ENCODE data around the gene NMRK1. TPM values are rescaled to one million over a fixed set of nuclear protein-coding genes. Genes with fewer than 3 reads are reported as not detected.

Gene NMRK1
- total RNA-seq, 1 donor from 2014 or later, result 17.0 TPM

GRCh38 chr9:75112789-75113188, 24.8 kb upstream of the NMRK1 start:
- DNase-seq (ENCODE audit: low read depth), result no peak
- no peak overlapping the region for H3K4me3 ChIP-seq (ENCODE audit: low read depth, low read length)
- TF ChIP-seq, protein P1, sequence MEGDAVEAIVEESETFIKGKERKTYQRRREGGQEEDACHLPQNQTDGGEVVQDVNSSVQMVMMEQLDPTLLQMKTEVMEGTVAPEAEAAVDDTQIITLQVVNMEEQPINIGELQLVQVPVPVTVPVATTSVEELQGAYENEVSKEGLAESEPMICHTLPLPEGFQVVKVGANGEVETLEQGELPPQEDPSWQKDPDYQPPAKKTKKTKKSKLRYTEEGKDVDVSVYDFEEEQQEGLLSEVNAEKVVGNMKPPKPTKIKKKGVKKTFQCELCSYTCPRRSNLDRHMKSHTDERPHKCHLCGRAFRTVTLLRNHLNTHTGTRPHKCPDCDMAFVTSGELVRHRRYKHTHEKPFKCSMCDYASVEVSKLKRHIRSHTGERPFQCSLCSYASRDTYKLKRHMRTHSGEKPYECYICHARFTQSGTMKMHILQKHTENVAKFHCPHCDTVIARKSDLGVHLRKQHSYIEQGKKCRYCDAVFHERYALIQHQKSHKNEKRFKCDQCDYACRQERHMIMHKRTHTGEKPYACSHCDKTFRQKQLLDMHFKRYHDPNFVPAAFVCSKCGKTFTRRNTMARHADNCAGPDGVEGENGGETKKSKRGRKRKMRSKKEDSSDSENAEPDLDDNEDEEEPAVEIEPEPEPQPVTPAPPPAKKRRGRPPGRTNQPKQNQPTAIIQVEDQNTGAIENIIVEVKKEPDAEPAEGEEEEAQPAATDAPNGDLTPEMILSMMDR (conservative IDR thresholded peaks at IDR 0.05; ENCODE audit: low read depth, low read length), result no peak

DNA sequence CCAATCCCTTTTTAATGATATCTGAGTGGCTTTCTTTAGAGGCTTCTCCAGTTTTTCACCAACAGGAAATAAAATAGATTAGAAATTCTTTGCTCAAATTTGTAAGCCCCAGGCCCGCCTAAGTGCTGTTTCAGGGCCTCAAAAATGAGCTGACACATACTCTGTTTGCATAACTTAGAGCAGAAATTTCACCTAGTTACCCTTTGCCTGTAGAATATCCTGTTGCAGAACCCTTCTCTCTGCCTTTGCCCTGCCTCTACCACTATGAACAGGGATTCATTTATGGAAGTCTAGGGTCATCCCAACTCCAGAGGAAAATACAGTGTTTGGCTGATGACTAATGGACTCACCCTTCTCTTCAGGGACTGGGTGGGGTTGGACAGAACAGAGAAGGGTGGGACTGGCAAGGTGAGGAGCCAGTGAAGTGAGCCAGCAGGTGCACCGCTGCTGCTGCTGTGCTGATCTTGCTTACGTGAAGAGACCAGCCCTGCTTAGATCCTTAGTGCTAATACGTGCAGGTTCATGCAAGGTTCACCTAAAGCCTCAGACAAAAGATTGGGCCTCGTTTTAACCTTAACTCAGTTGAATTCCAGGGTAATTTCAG, 23.2 kb upstream of the NMRK1 start:
- TF ChIP-seq, protein P1 (conservative IDR thresholded peaks at IDR 0.05; ENCODE audit: low read depth, low read length), result no peak
- DNase-seq (ENCODE audit: low read depth), result no peak
- H3K4me3 ChIP-seq (ENCODE audit: low read depth, low read length), result no peak overlapping the region

DNA sequence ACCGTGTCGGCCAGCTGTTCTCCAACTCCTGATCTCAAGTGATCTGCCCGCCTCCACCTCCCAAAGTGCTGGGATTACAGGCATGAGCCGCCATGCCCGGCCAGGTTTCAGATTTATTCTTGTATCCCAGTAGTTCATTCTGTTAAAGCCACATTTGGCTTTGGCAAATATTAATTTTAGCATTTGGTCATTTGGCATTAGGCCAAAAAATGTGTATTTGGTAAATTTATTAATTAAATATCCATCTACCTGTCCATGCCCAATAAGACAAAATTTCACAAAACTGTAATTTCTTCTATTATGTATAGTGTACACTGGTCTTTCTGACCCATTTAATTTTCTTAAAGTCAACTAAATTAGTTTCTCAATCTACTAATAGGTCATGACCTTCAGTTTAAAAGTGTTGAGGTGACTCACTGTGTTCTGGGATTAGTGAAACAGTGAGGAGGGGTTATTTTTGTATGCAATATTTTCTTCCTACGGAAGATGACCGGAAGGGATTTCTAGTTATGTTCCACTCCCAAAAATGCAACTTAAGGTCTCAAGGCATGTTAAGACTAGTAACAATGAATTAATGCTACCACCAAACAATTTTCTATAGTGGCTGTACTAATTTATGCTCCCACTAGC, 21.4 kb upstream of the NMRK1 start:
- TF ChIP-seq, protein P1 (conservative IDR thresholded peaks at IDR 0.05; ENCODE audit: low read depth, low read length), result no peak
- DNase-seq (ENCODE audit: low read depth), result no peak

GRCh38 chr9:75108571-75108970, 20.6 kb upstream of the NMRK1 start:
- TF ChIP-seq, protein P1 (conservative IDR thresholded peaks at IDR 0.05; ENCODE audit: low read depth, low read length), result no peak
- no peak for DNase-seq (ENCODE audit: low read depth)
- no peak overlapping the region for H3K4me3 ChIP-seq (ENCODE audit: low read depth, low read length)

More for the DNA sequence above, 21.4 kb upstream of the NMRK1 start:
- H3K4me3 ChIP-seq (ENCODE audit: low read depth, low read length), result no peak overlapping the region

DNA sequence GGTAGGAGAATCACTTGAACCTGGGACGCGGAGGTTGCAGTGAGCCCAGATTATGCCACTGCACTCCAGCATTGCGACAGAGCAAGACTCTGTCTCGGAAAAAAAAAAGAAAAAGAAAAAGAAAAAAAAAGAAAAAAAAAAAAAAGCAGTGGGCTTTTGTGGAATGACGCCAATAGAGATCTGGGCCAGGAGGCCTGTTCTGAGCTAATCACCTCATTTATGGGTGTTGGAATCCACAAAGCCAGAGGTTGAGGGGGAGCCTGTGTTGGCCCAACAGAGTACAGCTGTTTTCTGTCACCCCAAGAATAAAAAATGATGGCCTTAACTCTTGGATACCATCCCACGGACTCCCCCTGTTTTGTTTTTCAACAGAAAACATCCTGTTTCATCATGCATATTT, 18.9 kb upstream of the NMRK1 start:
- TF ChIP-seq, protein P1 (conservative IDR thresholded peaks at IDR 0.05; ENCODE audit: low read depth, low read length), result no peak
- no peak overlapping the region for H3K4me3 ChIP-seq (ENCODE audit: low read depth, low read length)
- DNase-seq (ENCODE audit: low read depth), result no peak

- TF ChIP-seq, protein P1 (conservative IDR thresholded peaks at IDR 0.05; ENCODE audit: low read depth, low read length), result no peak
- DNase-seq (ENCODE audit: low read depth), result no peak
- no peak overlapping the region for H3K4me3 ChIP-seq (ENCODE audit: low read depth, low read length)
These were observed 17.9 kb upstream of the NMRK1 start for GRCh38 chr9:75105841-75106240.

Data from epithelial cell of proximal tubule (primary cell).